Neural progenitor cell (in vitro differentiated cells): Measurements from ENCODE around the gene SFMBT2. TPM values are rescaled to one million over a fixed set of nuclear protein-coding genes. Genes with fewer than 3 reads are reported as not detected.

Experiments
- DNase-seq: peaks from one replicate; pipeline ENCODE4 v3.0.0-alpha.2; 2016; ENCODE audit warnings: low spot score
- H2AFZ ChIP-seq: fragments of 200-600 bp; sonication (generic); replicated peaks from 2 replicates; pipeline ENCODE4 v1.6.1; 2016; ENCODE audit warnings: antibody characterized with exemption
- H3F3A ChIP-seq: fragments of 200-600 bp; sonication (generic); 2 replicates; pipeline ENCODE4 v1.6.1; 2016; ENCODE audit warnings: antibody characterized with exemption, low read depth
- H3K27ac ChIP-seq: fragments of 200-600 bp; sonication (generic); 2 replicates; pipeline ENCODE4 v1.5.1; 2016; ENCODE audit warnings: mild to moderate bottlenecking
- H3K27me3 ChIP-seq: fragments of 200-600 bp; sonication (generic); 2 replicates; pipeline ENCODE4 v1.6.1; 2016; ENCODE audit warnings: mild to moderate bottlenecking, moderate library complexity
- H3K36me3 ChIP-seq: fragments of 200-600 bp; sonication (generic); 2 replicates; pipeline ENCODE4 v1.5.1; 2016
- H3K4me1 ChIP-seq: fragments of 200-600 bp; sonication (generic); 2 replicates; pipeline ENCODE4 v1.6.1; 2016; ENCODE audit warnings: mixed run types
- H3K4me2 ChIP-seq: fragments of 200-600 bp; sonication (generic); 2 replicates; pipeline ENCODE4 v1.6.1; 2016
- H3K4me3 ChIP-seq: fragments of 200-600 bp; sonication (generic); 2 replicates; pipeline ENCODE4 v1.5.1; 2016
- H3K79me2 ChIP-seq: fragments of 200-600 bp; sonication (generic); 2 replicates; pipeline ENCODE4 v1.6.1; 2016; ENCODE audit warnings: low read depth
- H3K9ac ChIP-seq: fragments of 200-600 bp; sonication (generic); 2 replicates; pipeline ENCODE4 v1.6.1; 2016
- H3K9me3 ChIP-seq: fragments of 200-600 bp; sonication (generic); 2 replicates; pipeline ENCODE4 v1.5.1; 2016; ENCODE audit warnings: low read depth
- H4K20me1 ChIP-seq: fragments of 200-600 bp; sonication (generic); 2 replicates; pipeline ENCODE4 v1.6.1; 2016; ENCODE audit warnings: low read depth
- H3K27ac Mint-ChIP-seq: 3 replicates; pipeline ENCODE4 v1.8.0; 2021; ENCODE audit warnings: mixed read lengths
- H3K27me3 Mint-ChIP-seq: 2 replicates; pipeline ENCODE4 v1.8.0; 2022; ENCODE audit warnings: low read depth, mild to moderate bottlenecking, inconsistent platforms, moderate library complexity, mixed read lengths; ENCODE audit not compliant: insufficient read depth
- H3K36me3 Mint-ChIP-seq: 3 replicates; pipeline ENCODE4 v1.8.0; 2021; ENCODE audit warnings: mixed read lengths
- H3K4me1 Mint-ChIP-seq: 3 replicates; pipeline ENCODE4 v1.8.0; 2021; ENCODE audit warnings: mixed read lengths
- H3K4me3 Mint-ChIP-seq: 3 replicates; pipeline ENCODE4 v1.8.0; 2021; ENCODE audit warnings: mild to moderate bottlenecking, moderate library complexity, mixed read lengths
- H3K9me3 Mint-ChIP-seq: 3 replicates; pipeline ENCODE4 v1.8.0; 2020; ENCODE audit warnings: mixed read lengths
- EZH2 ChIP-seq: fragments of 200-600 bp; sonication (generic); IDR thresholded peaks from 2 replicates; pipeline ENCODE4 v1.6.1; 2017; ENCODE audit warnings: antibody characterized with exemption, mild to moderate bottlenecking, moderate library complexity
- EZH2phosphoT487 ChIP-seq: fragments of 200-600 bp; sonication (generic); IDR thresholded peaks from 2 replicates; pipeline ENCODE4 v1.6.1; 2017; ENCODE audit warnings: antibody characterized with exemption
- total RNA-seq: library from RNA; depleted of rRNA; stranded (reverse); fragments of >200 nt; gene quantifications from 2 replicates; pipeline ENCODE4 v1.2.3, GENCODE V29; 2015; ENCODE audit warnings: low replicate concordance
- TF ChIP-seq, protein P1 (sequence below): fragments of 200-600 bp; sonication (generic); IDR thresholded peaks from 2 replicates; pipeline ENCODE4 v1.5.1; 2017; ENCODE audit warnings: antibody characterized with exemption, mild to moderate bottlenecking

SFMBT2 gene
- total RNA-seq, 1 donor from 2014 or later: 1.8 TPM

DNA sequence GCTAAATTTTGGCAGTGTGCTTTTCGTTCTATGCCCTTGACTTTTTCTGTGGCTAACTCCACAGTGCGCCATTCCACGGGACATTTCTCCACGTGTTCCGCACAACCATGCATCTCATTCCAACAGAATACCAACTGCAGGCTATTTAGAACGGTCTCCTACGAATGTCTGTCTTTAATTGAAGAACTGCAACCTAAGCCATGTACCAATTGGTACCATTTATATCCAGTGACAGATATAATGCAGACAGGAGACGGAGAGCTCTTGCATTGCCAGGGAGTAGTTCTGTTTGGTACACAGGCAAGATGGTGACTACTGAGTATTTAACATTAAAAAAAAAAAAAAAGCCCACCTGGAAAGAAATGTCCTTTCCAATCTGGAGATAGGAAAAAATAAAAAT, 9.1 kb downstream of the SFMBT2 start:
- no peak for DNase-seq
- peaks cover 14% of the 10 kb centered on the region for H3K27me3 Mint-ChIP-seq
- no peak overlapping the region for H3K27ac Mint-ChIP-seq
- H3K9me3 ChIP-seq: no peaks in the 10 kb centered on the region
- no peak for TF ChIP-seq EZH2
- TF ChIP-seq EZH2phosphoT487: no peak
- TF ChIP-seq, protein P1, sequence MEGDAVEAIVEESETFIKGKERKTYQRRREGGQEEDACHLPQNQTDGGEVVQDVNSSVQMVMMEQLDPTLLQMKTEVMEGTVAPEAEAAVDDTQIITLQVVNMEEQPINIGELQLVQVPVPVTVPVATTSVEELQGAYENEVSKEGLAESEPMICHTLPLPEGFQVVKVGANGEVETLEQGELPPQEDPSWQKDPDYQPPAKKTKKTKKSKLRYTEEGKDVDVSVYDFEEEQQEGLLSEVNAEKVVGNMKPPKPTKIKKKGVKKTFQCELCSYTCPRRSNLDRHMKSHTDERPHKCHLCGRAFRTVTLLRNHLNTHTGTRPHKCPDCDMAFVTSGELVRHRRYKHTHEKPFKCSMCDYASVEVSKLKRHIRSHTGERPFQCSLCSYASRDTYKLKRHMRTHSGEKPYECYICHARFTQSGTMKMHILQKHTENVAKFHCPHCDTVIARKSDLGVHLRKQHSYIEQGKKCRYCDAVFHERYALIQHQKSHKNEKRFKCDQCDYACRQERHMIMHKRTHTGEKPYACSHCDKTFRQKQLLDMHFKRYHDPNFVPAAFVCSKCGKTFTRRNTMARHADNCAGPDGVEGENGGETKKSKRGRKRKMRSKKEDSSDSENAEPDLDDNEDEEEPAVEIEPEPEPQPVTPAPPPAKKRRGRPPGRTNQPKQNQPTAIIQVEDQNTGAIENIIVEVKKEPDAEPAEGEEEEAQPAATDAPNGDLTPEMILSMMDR: no peak
- H4K20me1 ChIP-seq: no peaks in the 10 kb centered on the region
- H3K36me3 Mint-ChIP-seq: peaks cover 4% of the 10 kb centered on the region
- H3K27ac ChIP-seq: no peak overlapping the region
- H3K27me3 ChIP-seq: peaks cover 7% of the 10 kb centered on the region
- no peak overlapping the region for H3K4me3 Mint-ChIP-seq
- no peak overlapping the region for H3K4me2 ChIP-seq
- no peak overlapping the region for H3K4me3 ChIP-seq
- peaks cover 2% of the 10 kb centered on the region for H3K4me1 ChIP-seq
- no peak overlapping the region for H3K9ac ChIP-seq
- H3K9me3 Mint-ChIP-seq: no peaks in the 10 kb centered on the region
- no peaks in the 10 kb centered on the region for H3K79me2 ChIP-seq
- H3F3A ChIP-seq: no peaks in the 10 kb centered on the region
- H3K4me1 Mint-ChIP-seq: no peaks in the 10 kb centered on the region
- no peaks in the 10 kb centered on the region for H3K36me3 ChIP-seq
- H2AFZ ChIP-seq: no peak overlapping the region

DNA sequence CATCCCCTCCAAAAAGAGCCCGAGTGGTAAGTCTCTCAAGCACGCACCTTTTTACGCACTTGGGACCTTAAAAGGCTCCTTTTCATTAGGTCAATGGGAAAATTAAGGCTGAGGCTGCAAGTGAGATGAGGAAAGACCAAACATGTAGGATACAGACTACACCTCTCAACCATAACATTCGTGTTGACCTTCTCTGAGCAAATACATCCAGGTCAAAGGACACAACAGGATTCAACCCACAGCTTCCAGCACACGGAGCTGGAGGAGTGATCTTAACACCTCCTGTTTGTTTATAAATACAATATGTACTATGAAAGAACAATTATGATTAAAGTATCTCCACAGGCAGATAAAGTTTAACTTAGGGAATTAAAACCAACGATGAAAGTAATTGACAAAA, 9.7 kb downstream of the SFMBT2 start:
- Mint-ChIP-seq H3K4me3 (no peak overlapping the region), H3K27me3 (peaks cover 8% of the 10 kb centered on the region), H3K4me1 (no peaks in the 10 kb centered on the region), H3K36me3 (peaks cover 4% of the 10 kb centered on the region), H3K27ac (no peak overlapping the region), H3K9me3 (no peaks in the 10 kb centered on the region)
- no peak for DNase-seq
- H3K36me3 ChIP-seq: no peaks in the 10 kb centered on the region
- TF ChIP-seq, protein P1: no peak
- TF ChIP-seq EZH2phosphoT487 (no peak), EZH2 (no peak)
- H3K4me2 ChIP-seq: no peak overlapping the region
- H3F3A ChIP-seq: no peaks in the 10 kb centered on the region
- peaks cover 1% of the 10 kb centered on the region for H3K27me3 ChIP-seq
- no peaks in the 10 kb centered on the region for H4K20me1 ChIP-seq
- H3K4me3 ChIP-seq: no peak overlapping the region
- H3K9ac ChIP-seq: no peak overlapping the region
- H3K9me3 ChIP-seq: no peaks in the 10 kb centered on the region
- no peaks in the 10 kb centered on the region for H3K4me1 ChIP-seq
- no peak overlapping the region for H2AFZ ChIP-seq
- no peak overlapping the region for H3K27ac ChIP-seq
- no peaks in the 10 kb centered on the region for H3K79me2 ChIP-seq

DNA sequence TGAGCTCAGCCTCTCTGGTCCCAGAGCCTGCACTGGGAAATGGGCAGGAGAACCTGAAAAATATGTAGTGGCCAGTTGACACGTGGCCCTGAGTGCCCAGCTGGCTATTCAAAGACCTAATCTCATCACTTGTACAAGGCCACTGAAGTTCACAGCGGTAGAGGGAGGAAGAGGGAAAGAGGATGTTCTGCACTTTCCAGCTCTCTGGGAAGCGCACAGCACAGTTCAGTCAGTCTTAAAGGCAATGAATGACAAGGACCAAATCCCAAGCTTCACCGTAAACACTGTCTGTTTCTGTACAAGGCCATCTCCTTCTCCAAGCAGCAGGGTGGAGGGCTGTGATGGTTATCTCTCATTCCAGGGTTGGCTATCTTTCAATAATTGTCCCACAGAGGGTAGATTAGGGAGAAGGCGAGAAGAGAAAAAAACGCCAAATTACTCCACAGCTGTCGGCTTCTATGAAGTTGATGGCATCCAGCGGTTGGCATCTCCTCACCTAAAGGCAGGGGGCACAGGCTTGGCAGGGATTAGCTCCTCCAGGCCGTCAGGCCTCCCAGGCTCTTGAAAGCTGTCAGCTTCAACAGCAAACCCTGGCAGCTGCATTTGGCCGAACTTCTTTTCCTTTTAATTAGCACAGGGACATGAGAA, 10.6 kb downstream of the SFMBT2 start:
- Histone ChIP-seq H3K27me3 (no peaks in the 10 kb centered on the region), H3K36me3 (no peaks in the 10 kb centered on the region), H3K27ac (no peak overlapping the region), H3F3A (no peaks in the 10 kb centered on the region), H3K79me2 (no peaks in the 10 kb centered on the region), H3K9me3 (no peaks in the 10 kb centered on the region), H4K20me1 (no peaks in the 10 kb centered on the region), H3K4me2 (no peak overlapping the region), H3K9ac (no peak overlapping the region), H2AFZ (no peak overlapping the region), H3K4me3 (no peak overlapping the region), H3K4me1 (no peaks in the 10 kb centered on the region)
- no peak overlapping the region for H3K27ac Mint-ChIP-seq
- H3K4me1 Mint-ChIP-seq: no peaks in the 10 kb centered on the region
- H3K36me3 Mint-ChIP-seq: peaks cover 2% of the 10 kb centered on the region
- H3K4me3 Mint-ChIP-seq: no peak overlapping the region
- TF ChIP-seq, protein P1: no peak
- TF ChIP-seq EZH2phosphoT487 (no peak), EZH2 (no peak)
- no peak for DNase-seq
- H3K27me3 Mint-ChIP-seq: peaks cover 8% of the 10 kb centered on the region
- no peaks in the 10 kb centered on the region for H3K9me3 Mint-ChIP-seq
